Fibroblast of lung (primary cell): Measurements from ENCODE around the gene APRT.

Source experiments
- CTCF ChIP-seq, 2 donors: IDR thresholded peaks in 1 of 2; conservative IDR thresholded peaks in 1 of 2; 1 replicate in 1 of 2; 2 replicates in 1 of 2; pipeline ENCODE4 v1.5.1; 2011 to 2012; ENCODE audit warnings: low read length in 2 of 2, control low read depth in 1 of 2, inconsistent platforms in 1 of 2, low read depth in 1 of 2, mild to moderate bottlenecking in 1 of 2
- EZH2 ChIP-seq: IDR thresholded peaks from 2 replicates; pipeline ENCODE4 v1.5.1; 2012; ENCODE audit warnings: low read length, control low read depth, mild to moderate bottlenecking; ENCODE audit errors: missing control alignments

GRCh38 chr16:88851616-88852015 lies 39.9 kb upstream of the APRT start:
- no peak for TF ChIP-seq CTCF (conservative IDR thresholded peaks at IDR 0.05 in 1 of 2, IDR thresholded peaks at IDR 0.05 in 1 of 2; ENCODE audit: low read depth in 1 of 2, low read length in 2 of 2)
- TF ChIP-seq EZH2, result no peak
